ENCODE data around the gene ARHGEF7. TPM values are rescaled to one million over a fixed set of nuclear protein-coding genes. Genes with fewer than 3 reads are reported as not detected.

The ARHGEF7 gene
- polyA plus RNA-seq, 1 donor (not counting 4 experiments of a cell fraction or from before 2014, with no cell fraction given): 25.2 TPM

DNA sequence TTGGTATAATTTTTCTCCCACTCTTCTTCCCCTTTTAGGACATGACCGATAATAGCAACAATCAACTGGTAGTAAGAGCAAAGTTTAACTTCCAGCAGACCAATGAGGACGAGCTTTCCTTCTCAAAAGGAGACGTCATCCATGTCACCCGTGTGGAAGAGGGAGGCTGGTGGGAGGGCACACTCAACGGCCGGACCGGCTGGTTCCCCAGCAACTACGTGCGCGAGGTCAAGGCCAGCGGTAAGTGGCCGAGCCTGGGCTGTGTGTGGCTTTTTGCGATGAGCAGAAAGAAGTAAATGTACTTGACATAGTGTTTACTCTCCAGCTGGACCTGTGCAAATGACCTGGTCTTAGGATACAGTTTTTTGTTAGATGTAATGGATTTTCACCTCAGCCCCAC lies 102.5 kb downstream of the ARHGEF7 start:
- Histone ChIP-seq H3K36me3 (ENCODE audit: control insufficient read depth in 2 of 2, extremely low read depth in 1 of 2, insufficient read depth in 2 of 2, low read length in 2 of 2) (peaks cover 4 to 9% of the 10 kb centered on the region in 2 experiments), H3K79me2 (ENCODE audit: control insufficient read depth, insufficient read depth, low read length) (peaks cover 65% of the 10 kb centered on the region), H3K4me2 (ENCODE audit: control insufficient read depth, extremely low read depth, insufficient read depth, low read depth, low read length) (no peak overlapping the region), H3K9me1 (ENCODE audit: control insufficient read depth, extremely low read depth, insufficient read depth, low read length) (no peaks in the 10 kb centered on the region), H3K27me3 (ENCODE audit: control insufficient read depth, extremely low read depth, insufficient read depth, low read length) (no peaks in the 10 kb centered on the region), H3K9ac (ENCODE audit: control insufficient read depth, extremely low read depth, insufficient read depth, low read length) (no peak overlapping the region), H3K27ac (ENCODE audit: control insufficient read depth, insufficient read depth, low read length) (no peak overlapping the region), H3K9me3 (ENCODE audit: control insufficient read depth, low read depth, low read length) (no peaks in the 10 kb centered on the region), H2AFZ (ENCODE audit: control insufficient read depth, low read length) (no peak overlapping the region), H4K20me1 (ENCODE audit: control insufficient read depth, extremely low read depth, insufficient read depth, low read length) (no peaks in the 10 kb centered on the region), H3K4me3 (ENCODE audit: control insufficient read depth in 2 of 3, extremely low read depth in 1 of 3, insufficient read depth in 2 of 3, low read depth in 1 of 3, low read length in 3 of 3) (no peak overlapping the region), H3K4me1 (ENCODE audit: control insufficient read depth, extremely low read depth, insufficient read depth, low read length) (no peaks in the 10 kb centered on the region)
- DNase-seq (ENCODE audit: low read depth, low spot score): no peak
- dilution Hi-C loops (cut with MboI; ENCODE audit: extremely low pct_ligation_motif_present, low sequenced_read_pairs): no loop called here
- FAIRE-seq: no peak
- TF ChIP-seq, protein P1, sequence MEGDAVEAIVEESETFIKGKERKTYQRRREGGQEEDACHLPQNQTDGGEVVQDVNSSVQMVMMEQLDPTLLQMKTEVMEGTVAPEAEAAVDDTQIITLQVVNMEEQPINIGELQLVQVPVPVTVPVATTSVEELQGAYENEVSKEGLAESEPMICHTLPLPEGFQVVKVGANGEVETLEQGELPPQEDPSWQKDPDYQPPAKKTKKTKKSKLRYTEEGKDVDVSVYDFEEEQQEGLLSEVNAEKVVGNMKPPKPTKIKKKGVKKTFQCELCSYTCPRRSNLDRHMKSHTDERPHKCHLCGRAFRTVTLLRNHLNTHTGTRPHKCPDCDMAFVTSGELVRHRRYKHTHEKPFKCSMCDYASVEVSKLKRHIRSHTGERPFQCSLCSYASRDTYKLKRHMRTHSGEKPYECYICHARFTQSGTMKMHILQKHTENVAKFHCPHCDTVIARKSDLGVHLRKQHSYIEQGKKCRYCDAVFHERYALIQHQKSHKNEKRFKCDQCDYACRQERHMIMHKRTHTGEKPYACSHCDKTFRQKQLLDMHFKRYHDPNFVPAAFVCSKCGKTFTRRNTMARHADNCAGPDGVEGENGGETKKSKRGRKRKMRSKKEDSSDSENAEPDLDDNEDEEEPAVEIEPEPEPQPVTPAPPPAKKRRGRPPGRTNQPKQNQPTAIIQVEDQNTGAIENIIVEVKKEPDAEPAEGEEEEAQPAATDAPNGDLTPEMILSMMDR (optimal IDR thresholded peaks at IDR 0.05 in 1 of 3, IDR thresholded peaks at IDR 0.05 in 1 of 3, conservative IDR thresholded peaks at IDR 0.05 in 1 of 3; ENCODE audit: extremely low read depth in 1 of 3, insufficient read depth in 2 of 3, low read length in 3 of 3): no peak
- TF ChIP-seq EZH2 (IDR thresholded peaks at IDR 0.05; ENCODE audit: low read length): no peak

DNA sequence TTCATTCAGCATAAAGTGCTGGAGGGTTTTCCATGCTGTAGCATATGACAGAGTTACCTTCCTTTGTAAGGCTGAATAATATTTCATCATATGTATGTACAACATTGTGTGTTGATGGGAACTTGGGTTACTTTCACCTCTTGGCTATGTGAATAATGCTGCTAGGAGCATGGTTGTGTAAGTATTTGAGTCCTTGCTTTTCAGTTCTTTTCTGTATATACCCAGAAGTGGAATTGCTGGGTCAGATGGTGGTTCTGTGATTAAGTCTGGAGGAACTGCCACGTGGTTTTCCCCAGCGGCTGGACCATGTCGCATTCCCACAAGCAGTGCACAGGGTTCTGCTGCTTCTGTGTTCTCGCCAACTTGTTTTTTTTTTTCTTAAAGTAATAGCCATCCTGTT lies 104.2 kb downstream of the ARHGEF7 start:
- dilution Hi-C loops (cut with MboI; ENCODE audit: extremely low pct_ligation_motif_present, low sequenced_read_pairs): no loop called here
- peaks cover 50% of the 10 kb centered on the region for H3K79me2 ChIP-seq (ENCODE audit: control insufficient read depth, insufficient read depth, low read length)

More for the DNA sequence above, 104.2 kb downstream of the ARHGEF7 start:
- H3K9me3 ChIP-seq (ENCODE audit: control insufficient read depth, low read depth, low read length): no peaks in the 10 kb centered on the region
- peaks cover 4 to 7% of the 10 kb centered on the region in 2 experiments for H3K36me3 ChIP-seq (ENCODE audit: control insufficient read depth in 2 of 2, extremely low read depth in 1 of 2, insufficient read depth in 2 of 2, low read length in 2 of 2)
- H3K4me2 ChIP-seq (ENCODE audit: control insufficient read depth, extremely low read depth, insufficient read depth, low read depth, low read length): no peak overlapping the region
- no peaks in the 10 kb centered on the region for H3K4me1 ChIP-seq (ENCODE audit: control insufficient read depth, extremely low read depth, insufficient read depth, low read length)
- H3K27me3 ChIP-seq (ENCODE audit: control insufficient read depth, extremely low read depth, insufficient read depth, low read length): no peaks in the 10 kb centered on the region
- no peaks in the 10 kb centered on the region for H3K9me1 ChIP-seq (ENCODE audit: control insufficient read depth, extremely low read depth, insufficient read depth, low read length)
- no peak for TF ChIP-seq EZH2 (IDR thresholded peaks at IDR 0.05; ENCODE audit: low read length)
- TF ChIP-seq, protein P1 (optimal IDR thresholded peaks at IDR 0.05 in 1 of 3, IDR thresholded peaks at IDR 0.05 in 1 of 3, conservative IDR thresholded peaks at IDR 0.05 in 1 of 3; ENCODE audit: extremely low read depth in 1 of 3, insufficient read depth in 2 of 3, low read length in 3 of 3): no peak
- no peak overlapping the region for H3K4me3 ChIP-seq (ENCODE audit: control insufficient read depth in 2 of 3, extremely low read depth in 1 of 3, insufficient read depth in 2 of 3, low read depth in 1 of 3, low read length in 3 of 3)
- DNase-seq (ENCODE audit: low read depth, low spot score) (no peak), FAIRE-seq (no peak)
- H3K27ac ChIP-seq (ENCODE audit: control insufficient read depth, insufficient read depth, low read length): no peak overlapping the region
- no peaks in the 10 kb centered on the region for H4K20me1 ChIP-seq (ENCODE audit: control insufficient read depth, extremely low read depth, insufficient read depth, low read length)
- H3K9ac ChIP-seq (ENCODE audit: control insufficient read depth, extremely low read depth, insufficient read depth, low read length): no peak overlapping the region
- no peak overlapping the region for H2AFZ ChIP-seq (ENCODE audit: control insufficient read depth, low read length)
